Mesendoderm (in vitro differentiated cells): ENCODE results near the gene COL19A1.

Source experiments
- DNase-seq: peaks from one replicate; pipeline ENCODE4 v3.0.0; 2013
- H2AK5ac ChIP-seq: 2 replicates; pipeline ENCODE4 v1.6.1; 2013; ENCODE audit warnings: low read length, inconsistent platforms
- H2BK120ac ChIP-seq: 2 replicates; pipeline ENCODE4 v1.6.1; 2013; ENCODE audit warnings: low read depth, mild to moderate bottlenecking, low read length, moderate library complexity, mixed read lengths
- H2BK15ac ChIP-seq: replicated peaks from 2 replicates; pipeline ENCODE4 v1.6.1; 2013; ENCODE audit warnings: low read depth, mild to moderate bottlenecking, moderate library complexity
- H2BK5ac ChIP-seq: 2 replicates; pipeline ENCODE4 v1.6.1; 2013; ENCODE audit warnings: low read length, inconsistent platforms
- H3K18ac ChIP-seq: 2 replicates; pipeline ENCODE4 v1.6.1; 2013; ENCODE audit warnings: mild to moderate bottlenecking, low read length, mixed read lengths
- H3K23ac ChIP-seq: one replicate; pipeline ENCODE4 v1.6.1; 2013; ENCODE audit warnings: low read length
- H3K27ac ChIP-seq: 2 replicates; pipeline ENCODE4 v1.5.1; 2013; ENCODE audit warnings: low read depth, mild to moderate bottlenecking, inconsistent platforms, low read length, moderate library complexity
- H3K27me3 ChIP-seq: 2 replicates; pipeline ENCODE4 v1.6.1; 2013; ENCODE audit warnings: low read length, control low read depth, mild to moderate bottlenecking, inconsistent platforms; ENCODE audit not compliant: insufficient read depth, poor library complexity
- H3K36me3 ChIP-seq: 2 replicates; pipeline ENCODE4 v1.6.1; 2013; ENCODE audit warnings: low read length, inconsistent platforms; ENCODE audit not compliant: control insufficient read depth, insufficient read depth
- H3K4ac ChIP-seq: one replicate; pipeline ENCODE4 v1.6.1; 2013; ENCODE audit warnings: low read depth, mild to moderate bottlenecking, low read length, moderate library complexity
- H3K4me1 ChIP-seq: 2 replicates; pipeline ENCODE4 v1.6.1; 2013; ENCODE audit warnings: low read depth, low read length, inconsistent platforms; ENCODE audit not compliant: control insufficient read depth
- H3K4me2 ChIP-seq: 2 replicates; pipeline ENCODE4 v1.6.1; 2013; ENCODE audit warnings: low read length
- H3K4me3 ChIP-seq: 2 replicates; pipeline ENCODE4 v1.5.1; 2013; ENCODE audit warnings: mild to moderate bottlenecking, low read length
- H3K56ac ChIP-seq: one replicate; pipeline ENCODE4 v1.6.1; 2013; ENCODE audit warnings: low read length
- H3K79me1 ChIP-seq: 2 replicates; pipeline ENCODE4 v1.6.1; 2013; ENCODE audit warnings: low read length, inconsistent platforms
- H3K79me2 ChIP-seq: 2 replicates; pipeline ENCODE4 v1.6.1; 2013; ENCODE audit warnings: mild to moderate bottlenecking, low read length; ENCODE audit not compliant: control insufficient read depth, insufficient read depth
- H3K9ac ChIP-seq: 2 replicates; pipeline ENCODE4 v1.6.1; 2013; ENCODE audit warnings: low read length, inconsistent platforms
- H4K5ac ChIP-seq: one replicate; pipeline ENCODE4 v1.6.1; 2013; ENCODE audit warnings: low read length
- H4K8ac ChIP-seq: one replicate; pipeline ENCODE4 v1.6.1; 2013; ENCODE audit warnings: low read depth, mild to moderate bottlenecking, control low read depth, low read length, moderate library complexity
- WGBS: extraction: QIAGEN DNeasy Blood & Tissue Kit; methylation state at CpG from one replicate; pipeline ENCODE4 v1.1.7; 2013; ENCODE audit warnings: low lambda C conversion rate, missing lambda C conversion rate; ENCODE audit not compliant: insufficient coverage; ENCODE audit errors: extremely low coverage; 5-methylcytosine and 5-hydroxymethylcytosine counted together

COL19A1 gene

DNA sequence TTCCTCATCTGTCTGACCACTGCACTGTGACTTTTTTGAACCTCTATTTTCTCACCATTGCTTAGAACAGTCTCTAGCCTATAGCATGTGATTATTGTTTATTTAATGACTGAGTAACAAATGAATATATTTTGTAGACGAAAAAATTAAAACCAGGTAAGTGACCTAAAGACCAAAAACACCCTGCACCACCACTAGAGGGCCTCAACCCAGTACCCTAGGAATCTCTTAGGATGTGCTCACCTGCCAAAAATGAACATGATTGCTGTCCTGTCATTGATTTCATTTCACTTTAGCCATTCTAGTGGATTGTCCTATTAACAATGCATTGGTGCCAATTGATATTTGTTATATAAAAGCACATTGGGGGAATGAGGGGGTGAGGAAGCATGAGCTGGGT, 237.4 kb downstream of the COL19A1 start:
- H2AK5ac ChIP-seq, result no peak overlapping the region
- no peaks in the 10 kb centered on the region for H3K27me3 ChIP-seq
- no peak overlapping the region for H3K27ac ChIP-seq
- H2BK120ac ChIP-seq, result no peak overlapping the region
- H4K8ac ChIP-seq, result no peak overlapping the region
- H2BK5ac ChIP-seq, result no peak overlapping the region
- H2BK15ac ChIP-seq, result no peak overlapping the region
- H3K18ac ChIP-seq, result no peak overlapping the region
- H3K56ac ChIP-seq, result no peak overlapping the region
- no peaks in the 10 kb centered on the region for H3K79me1 ChIP-seq
- H3K4me1 ChIP-seq, result no peaks in the 10 kb centered on the region
- H3K23ac ChIP-seq, result no peak overlapping the region
- H3K4me3 ChIP-seq, result no peak overlapping the region
- H3K9ac ChIP-seq, result no peak overlapping the region
- H3K4ac ChIP-seq, result no peak overlapping the region
- no peaks in the 10 kb centered on the region for H3K79me2 ChIP-seq
- no peak overlapping the region for H3K4me2 ChIP-seq
- no peaks in the 10 kb centered on the region for H3K36me3 ChIP-seq
- no CpG with 5 or more reads among the region's 1 CpG for WGBS
- H4K5ac ChIP-seq, result no peak overlapping the region
- DNase-seq, result no peak

GRCh38 chr6:70107852-70108629, 241.7 kb downstream of the COL19A1 start:
- no CpG with 5 or more reads among the region's 3 CpGs for WGBS
- no peak overlapping the region for H3K4me3 ChIP-seq
- H4K5ac ChIP-seq, result no peak overlapping the region
- H3K9ac ChIP-seq, result no peak overlapping the region
- H2BK5ac ChIP-seq, result no peak overlapping the region
- peaks cover 7% of the 10 kb centered on the region for H3K4me1 ChIP-seq
- DNase-seq, result peak; percentile 54
- no peak overlapping the region for H3K18ac ChIP-seq
- no peak overlapping the region for H4K8ac ChIP-seq
- H2BK15ac ChIP-seq, result no peak overlapping the region
- H3K79me2 ChIP-seq, result no peaks in the 10 kb centered on the region
- no peak overlapping the region for H2BK120ac ChIP-seq
- no peak overlapping the region for H2AK5ac ChIP-seq
- no peak overlapping the region for H3K4ac ChIP-seq
- H3K27ac ChIP-seq, result no peak overlapping the region
- no peak overlapping the region for H3K56ac ChIP-seq
- no peak overlapping the region for H3K23ac ChIP-seq
- no peaks in the 10 kb centered on the region for H3K36me3 ChIP-seq
- no peak overlapping the region for H3K4me2 ChIP-seq
- H3K27me3 ChIP-seq, result no peaks in the 10 kb centered on the region
- H3K79me1 ChIP-seq, result no peaks in the 10 kb centered on the region

- DNase-seq, result no peak
- Histone ChIP-seq H4K5ac (no peak overlapping the region), H2BK15ac (no peak overlapping the region), H3K79me1 (no peaks in the 10 kb centered on the region), H2AK5ac (no peak overlapping the region), H2BK120ac (no peak overlapping the region), H3K9ac (no peak overlapping the region), H3K4ac (no peak overlapping the region), H3K36me3 (no peaks in the 10 kb centered on the region), H3K56ac (no peak overlapping the region), H3K27me3 (no peaks in the 10 kb centered on the region), H2BK5ac (no peak overlapping the region), H3K4me3 (no peak overlapping the region), H3K4me2 (no peak overlapping the region), H3K23ac (no peak overlapping the region), H3K27ac (no peak overlapping the region), H3K4me1 (peaks cover 7% of the 10 kb centered on the region), H3K18ac (no peak overlapping the region), H3K79me2 (no peaks in the 10 kb centered on the region), H4K8ac (no peak overlapping the region)
- WGBS, result no CpG with 5 or more reads among the region's 2 CpGs
These were observed 244.0 kb downstream of the COL19A1 start for GRCh38 chr6:70110126-70111022.

GRCh38 chr6:70111737-70112136, 245.4 kb downstream of the COL19A1 start:
- no peaks in the 10 kb centered on the region for H3K79me2 ChIP-seq
- no peak overlapping the region for H2BK5ac ChIP-seq
- peak; percentile 64 for DNase-seq
- H3K9ac ChIP-seq, result no peak overlapping the region
- no peak overlapping the region for H3K56ac ChIP-seq
- no peak overlapping the region for H2BK15ac ChIP-seq
- H4K5ac ChIP-seq, result no peak overlapping the region
- no peak overlapping the region for H3K23ac ChIP-seq
- no peaks in the 10 kb centered on the region for H3K79me1 ChIP-seq
- no peak overlapping the region for H3K4me3 ChIP-seq
- no peak overlapping the region for H2AK5ac ChIP-seq
- H4K8ac ChIP-seq, result no peak overlapping the region
- no peak overlapping the region for H3K4me2 ChIP-seq
- H3K27me3 ChIP-seq, result no peaks in the 10 kb centered on the region
- H3K27ac ChIP-seq, result no peak overlapping the region
- H3K4ac ChIP-seq, result no peak overlapping the region
- no peak overlapping the region for H3K18ac ChIP-seq
- no peaks in the 10 kb centered on the region for H3K36me3 ChIP-seq
- H3K4me1 ChIP-seq, result peaks cover 7% of the 10 kb centered on the region
- no peak overlapping the region for H2BK120ac ChIP-seq

GRCh38 chr6:70112716-70113115, 246.4 kb downstream of the COL19A1 start:
- Histone ChIP-seq H2BK120ac (no peak overlapping the region), H3K4me2 (no peak overlapping the region), H3K9ac (no peak overlapping the region), H3K27ac (no peak overlapping the region), H3K4ac (no peak overlapping the region), H3K79me1 (no peaks in the 10 kb centered on the region), H3K23ac (no peak overlapping the region), H4K5ac (no peak overlapping the region), H3K56ac (peak overlapping the region; percentile 25), H3K4me1 (peaks cover 7% of the 10 kb centered on the region), H2AK5ac (peak overlapping the region; percentile 78), H3K79me2 (no peaks in the 10 kb centered on the region), H3K18ac (no peak overlapping the region), H3K4me3 (no peak overlapping the region), H3K27me3 (no peaks in the 10 kb centered on the region), H2BK15ac (no peak overlapping the region), H3K36me3 (no peaks in the 10 kb centered on the region), H4K8ac (no peak overlapping the region), H2BK5ac (peak overlapping the region; percentile 81)
- no CpG with 5 or more reads among the region's 5 CpGs for WGBS
- no peak for DNase-seq
